IMR-90 (cell line): Measurements from ENCODE around the gene OPA3. TPM values are rescaled to one million over a fixed set of nuclear protein-coding genes. Genes with fewer than 3 reads are reported as not detected.

Experiments used
- ATAC-seq: fragments of 200-7000 bp; cut with Tn5 transposase; 2 replicates; pipeline ENCODE4 v1.9.1; 2020; ENCODE audit warnings: low read depth, mild to moderate bottlenecking, moderate library complexity
- BruUV-seq: library from RNA; stranded (reverse); fragments of 400-500 nt; replicated peaks from 2 replicates; lab custom pipeline; 2021; lab: Mats Ljungman, UMichigan
- CTCF ChIA-PET: fragments of 300-600 bp; formaldehyde crosslinking; extraction: SDS; loops from one replicate; lab custom pipeline; 2021; ENCODE audit warnings: antibody characterized with exemption; lab: Yijun Ruan, JAX
- POLR2A ChIA-PET: fragments of 300-600 bp; sonication (Branson Sonifier 250); formaldehyde crosslinking; loops from one replicate; lab custom pipeline; 2022; ENCODE audit warnings: antibody characterized with exemption; ENCODE audit not compliant: unreplicated experiment; lab: Charles Lee
- DNase-seq: peaks from one replicate; pipeline ENCODE4 v3.0.0; 2013
- H2AFZ ChIP-seq: replicated peaks from 2 replicates; pipeline ENCODE3; 2013; ENCODE audit warnings: low read length, mild to moderate bottlenecking; ENCODE audit not compliant: poor library complexity
- H2AK5ac ChIP-seq: 2 replicates; pipeline ENCODE4 v1.6.1; 2013; ENCODE audit warnings: low read depth, low read length, inconsistent platforms
- H2AK9ac ChIP-seq: replicated peaks from 2 replicates; pipeline ENCODE3; 2013; ENCODE audit warnings: mild to moderate bottlenecking, low read depth, low read length, moderate library complexity; ENCODE audit not compliant: poor library complexity
- H2BK120ac ChIP-seq: 2 replicates; pipeline ENCODE4 v1.6.1; 2013; ENCODE audit warnings: low read depth, low read length, inconsistent platforms
- H2BK15ac ChIP-seq: 3 replicates; pipeline ENCODE4 v1.6.1; 2013; ENCODE audit warnings: low read depth, low read length, inconsistent platforms
- H2BK20ac ChIP-seq: 2 replicates; pipeline ENCODE4 v1.6.1; 2013; ENCODE audit warnings: low read depth, mild to moderate bottlenecking, inconsistent platforms, low read length, moderate library complexity
- H2BK5ac ChIP-seq: 2 replicates; pipeline ENCODE4 v1.6.1; 2013; ENCODE audit warnings: mild to moderate bottlenecking, low read depth, low read length, inconsistent platforms; ENCODE audit not compliant: poor library complexity, severe bottlenecking
- H3K14ac ChIP-seq: replicated peaks from 2 replicates; pipeline ENCODE4 v1.6.1; 2013; ENCODE audit warnings: low read depth, low read length, inconsistent platforms
- H3K18ac ChIP-seq: 2 replicates; pipeline ENCODE4 v1.6.1; 2013; ENCODE audit warnings: low read depth, low read length, control low read depth
- H3K23ac ChIP-seq: 2 replicates; pipeline ENCODE4 v1.6.1; 2013; ENCODE audit warnings: low read depth, low read length, inconsistent platforms
- H3K27ac ChIP-seq: 2 replicates; pipeline ENCODE4 v1.5.1; 2013; ENCODE audit warnings: mild to moderate bottlenecking, control low read depth, low read length; ENCODE audit not compliant: insufficient read depth
- H3K27me3 ChIP-seq: 2 replicates; pipeline ENCODE4 v1.6.1; 2013; ENCODE audit warnings: low read length; ENCODE audit not compliant: control insufficient read depth, insufficient read depth
- H3K36me3 ChIP-seq: 2 replicates; pipeline ENCODE4 v1.6.1; 2013; ENCODE audit warnings: low read length, mixed read lengths; ENCODE audit not compliant: control insufficient read depth, insufficient read depth
- H3K4ac ChIP-seq: 2 replicates; pipeline ENCODE4 v1.6.1; 2013; ENCODE audit warnings: low read depth, low read length, inconsistent platforms
- H3K4me1 ChIP-seq: 2 replicates; pipeline ENCODE4 v1.6.1; 2013; ENCODE audit warnings: low read length, mixed read lengths; ENCODE audit not compliant: control insufficient read depth, insufficient read depth
- H3K4me2 ChIP-seq: 2 replicates; pipeline ENCODE4 v1.6.1; 2013; ENCODE audit warnings: low read depth, mild to moderate bottlenecking, control low read depth, low read length, moderate library complexity
- H3K4me3 ChIP-seq: 2 replicates; pipeline ENCODE4 v1.5.1; 2013; ENCODE audit warnings: low read depth, mild to moderate bottlenecking, control low read depth, low read length, moderate library complexity; ENCODE audit not compliant: insufficient read depth
- H3K56ac ChIP-seq: 2 replicates; pipeline ENCODE4 v1.6.1; 2013; ENCODE audit warnings: low read length, inconsistent platforms; ENCODE audit not compliant: insufficient read depth; ENCODE audit errors: extremely low read depth
- H3K79me1 ChIP-seq, 2 experiments: 2 replicates each; pipeline ENCODE4 v1.6.1; 2013; ENCODE audit warnings: low read length in 2 of 2, inconsistent platforms in 1 of 2, low read depth in 1 of 2
- H3K9ac ChIP-seq: 2 replicates; pipeline ENCODE4 v1.6.1; 2013; ENCODE audit warnings: low read depth, low read length, control low read depth
- H3K9me1 ChIP-seq: 2 replicates; pipeline ENCODE4 v1.6.1; 2013; ENCODE audit warnings: low read length, inconsistent platforms; ENCODE audit not compliant: insufficient read depth
- H3K9me3 ChIP-seq: 2 replicates; pipeline ENCODE4 v1.6.1; 2013; ENCODE audit warnings: low read length; ENCODE audit not compliant: control insufficient read depth, insufficient read depth
- H4K20me1 ChIP-seq: 2 replicates; pipeline ENCODE4 v1.6.1; 2013; ENCODE audit warnings: low read length, inconsistent platforms; ENCODE audit not compliant: insufficient read depth
- H4K5ac ChIP-seq: 2 replicates; pipeline ENCODE4 v1.6.1; 2013; ENCODE audit warnings: mild to moderate bottlenecking, low read depth, low read length, control low read depth
- H4K8ac ChIP-seq, 2 experiments: 2 replicates each; pipeline ENCODE4 v1.6.1; 2013; ENCODE audit warnings: low read depth in 2 of 2, low read length in 2 of 2, control low read depth in 1 of 2, inconsistent platforms in 1 of 2
- H4K91ac ChIP-seq: 2 replicates; pipeline ENCODE4 v1.6.1; 2013; ENCODE audit warnings: low read depth, low read length, inconsistent platforms; ENCODE audit not compliant: insufficient read depth
- BHLHE40 ChIP-seq: fragments of 150-350 bp; IDR thresholded peaks from 2 replicates; pipeline ENCODE4 v1.6.1; 2016; ENCODE audit warnings: mild to moderate bottlenecking, low read depth, low read length
- FOS ChIP-seq: fragments of 150-350 bp; IDR thresholded peaks from 2 replicates; pipeline ENCODE4 v1.6.1; 2016; ENCODE audit warnings: low read depth, low read length
- WGBS, 2 experiments: methylation state at CpG; one replicate each; pipeline versions ENCODE4 v1.1.5 to v1.1.7; 2013; ENCODE audit warnings: missing lambda C conversion rate in 2 of 2; ENCODE audit not compliant: insufficient read length in 1 of 2; ENCODE audit errors: extremely low coverage in 2 of 2; 5-methylcytosine and 5-hydroxymethylcytosine counted together
- dilution Hi-C: fragments of 300-500 bp; cut with HindIII; formaldehyde crosslinking; loops from one replicate; pipeline ENCODE4 v1.14.3; 2018; ENCODE audit warnings: low sequenced_read_pairs; ENCODE audit not compliant: unreplicated experiment
- in situ Hi-C: fragments of 300-500 bp; cut with MboI; formaldehyde crosslinking; loops from 3 replicates; pipeline ENCODE4 v1.14.3; 2019; ENCODE audit warnings: low sequenced_read_pairs, inconsistent platforms, mixed read lengths
- intact Hi-C: fragments of 100-400 bp; cut with micrococcal nuclease; formaldehyde crosslinking; loops from 2 replicates; pipeline ENCODE4 v1.10.0; 2022
- polyA plus RNA-seq, 3 experiments: library from polyadenylated mRNA; depleted of rRNA; stranded (reverse); fragments of >200 nt; gene quantifications; 2 replicates each; pipeline ENCODE4 v1.2.3, GENCODE V29; 2012; ENCODE audit warnings: low replicate concordance in 1 of 3
- total RNA-seq: library from RNA; depleted of rRNA; stranded (reverse); fragments of >200 nt; gene quantifications from 2 replicates; pipeline ENCODE4 v1.2.3, GENCODE V29; 2012

OPA3 gene
- total and polyA plus RNA-seq, 2 of the 4 experiments (the other 2 are of a cell fraction) = 5.2 to 9.6 TPM

DNA sequence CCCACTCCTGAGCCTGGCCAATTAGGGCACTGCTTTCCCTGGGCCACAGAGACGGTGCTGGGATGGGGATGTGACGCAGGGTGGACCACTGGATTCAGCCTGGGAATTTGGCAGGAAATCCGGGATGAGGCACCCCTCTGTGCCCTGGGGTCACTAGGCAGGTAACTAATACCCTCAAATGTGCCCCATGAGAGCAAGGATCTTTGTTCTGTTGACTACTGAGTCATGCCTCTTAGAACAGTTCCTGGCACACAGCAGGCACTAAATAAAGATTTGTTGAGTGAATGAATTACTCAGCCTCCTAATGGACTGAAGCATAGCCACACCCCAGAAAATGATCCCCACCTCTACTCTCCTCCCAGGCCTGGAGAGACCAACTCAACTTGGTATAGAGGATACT lies 15.9 kb downstream of the OPA3 start:
- TF ChIP-seq FOS = no peak
- TF ChIP-seq BHLHE40 = no peak
- Histone ChIP-seq H4K5ac (no peak overlapping the region; the same call in 1 of the 2 replicates), H3K9me1 (peaks cover 9% of the 10 kb centered on the region; the same call in 1 of the 2 replicates), H4K8ac (no peak overlapping the region), H2AK5ac (peak overlapping the region; percentile 23; the same call in 1 of the 2 replicates), H3K27me3 (no peaks in the 10 kb centered on the region), H4K91ac (no peak overlapping the region), H3K14ac (no peak overlapping the region), H3K23ac (no peak overlapping the region), H3K4ac (peak overlapping the region; percentile 31; the same call in 1 of the 2 replicates), H2BK5ac (peak overlapping the region; percentile 86), H3K9me3 (no peaks in the 10 kb centered on the region), H3K4me1 (peaks cover 6% of the 10 kb centered on the region; the same call in 1 of the 2 replicates), H3K18ac (peak overlapping the region; percentile 12; the same call in 1 of the 2 replicates), H3K4me3 (no peak overlapping the region), H2BK15ac (no peak overlapping the region), H2BK20ac (no peak overlapping the region), H3K4me2 (peak overlapping the region; percentile 7; the same call in 1 of the 2 replicates), H4K20me1 (no peaks in the 10 kb centered on the region), H3K56ac (no peak overlapping the region), H2AK9ac (no peak overlapping the region), H3K79me1 (peaks cover 24 to 52% of the 10 kb centered on the region in 2 experiments), H3K36me3 (no peaks in the 10 kb centered on the region), H3K27ac (no peak overlapping the region), H2AFZ (peak overlapping the region; percentile 3), H2BK120ac (no peak overlapping the region), H3K9ac (no peak overlapping the region)
- peak; percentile 67 for DNase-seq
- BruUV-seq = no TSS peak
- ChIA-PET CTCF (no interaction called here), POLR2A (no interaction called here)
- intact Hi-C loops (no loop called here), in situ Hi-C loops (no loop called here), dilution Hi-C loops (no loop called here)
- no CpG with 5 or more reads among the region's 3 CpGs for WGBS, 2 experiments
- ATAC-seq = peak; percentile 72
